GM21737 (cell line): ENCODE data around the gene TMEM132C.
"Not testable (repeated sequence)": the region's sequence is repeated elsewhere in the genome, so short reads cannot be mapped to it uniquely, and the experiment has no call there.

Experiments
- ATAC-seq: cut with Tn5 transposase; IDR thresholded peaks from one replicate; pipeline ENCODE4 v1.9.1; 2021; ENCODE audit warnings: mild to moderate bottlenecking, moderate library complexity; ENCODE audit not compliant: unreplicated experiment

TMEM132C gene

DNA sequence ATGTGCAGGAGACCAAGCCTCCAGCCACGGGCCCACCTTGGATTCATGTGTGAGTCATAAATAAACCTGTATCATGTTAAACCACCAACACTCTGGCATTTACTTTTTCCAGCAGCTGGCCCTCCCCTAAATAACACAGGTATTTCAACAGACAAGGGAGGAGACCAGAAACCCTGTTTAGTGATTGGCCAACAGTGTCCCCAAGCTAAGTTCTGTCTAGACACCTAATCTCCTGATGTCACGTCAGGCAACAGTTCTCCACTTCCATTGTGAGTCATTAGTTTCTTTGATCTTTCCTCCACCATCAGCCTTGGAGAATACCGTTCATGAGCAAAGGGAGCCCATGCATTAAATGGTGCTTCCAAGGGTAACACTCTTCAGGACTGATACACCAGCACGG is 196.9 kb downstream of the TMEM132C start:
- ATAC-seq: no peak

DNA sequence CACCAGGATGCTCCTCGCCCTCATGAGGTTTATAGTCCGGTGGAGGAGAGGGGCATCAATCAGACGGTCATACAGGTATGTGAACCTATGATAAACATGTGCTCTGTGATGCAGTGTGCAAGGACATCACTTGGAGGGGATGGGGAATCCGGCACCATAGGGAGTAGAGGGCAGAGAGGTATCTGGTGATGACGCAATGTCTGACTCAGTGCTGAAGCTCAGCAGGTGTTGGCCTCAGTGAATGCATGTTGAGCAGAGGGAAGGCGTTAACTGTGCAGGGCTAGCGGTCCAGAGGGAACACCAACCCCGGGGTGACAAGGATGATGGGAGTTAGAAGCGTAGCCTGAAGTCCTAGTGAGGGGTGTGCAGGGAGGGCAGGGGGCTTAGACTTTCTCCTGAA is 200.9 kb downstream of the TMEM132C start:
- ATAC-seq: no peak

DNA sequence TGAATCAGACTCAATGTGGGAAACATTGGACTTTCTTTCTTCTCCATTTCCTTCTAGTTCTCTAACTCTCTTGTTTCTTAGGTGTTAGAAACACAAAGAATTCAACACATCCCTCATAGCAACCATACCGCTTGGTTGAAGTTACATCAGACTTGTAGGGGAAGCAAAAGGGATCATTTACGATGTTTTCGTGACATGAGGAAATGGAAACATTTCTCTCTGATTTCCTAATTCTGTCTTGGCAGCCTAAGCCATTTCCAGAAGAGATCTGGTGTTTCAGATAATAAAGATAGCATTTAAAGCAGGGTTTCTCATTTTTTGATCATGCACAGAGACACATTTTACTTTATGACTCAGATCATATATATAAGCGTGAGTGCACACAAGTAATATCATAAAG is 202.0 kb downstream of the TMEM132C start:
- no peak for ATAC-seq

- no peak for ATAC-seq
These were observed 204.5 kb downstream of the TMEM132C start for GRCh38 chr12:128471491-128471890.

DNA sequence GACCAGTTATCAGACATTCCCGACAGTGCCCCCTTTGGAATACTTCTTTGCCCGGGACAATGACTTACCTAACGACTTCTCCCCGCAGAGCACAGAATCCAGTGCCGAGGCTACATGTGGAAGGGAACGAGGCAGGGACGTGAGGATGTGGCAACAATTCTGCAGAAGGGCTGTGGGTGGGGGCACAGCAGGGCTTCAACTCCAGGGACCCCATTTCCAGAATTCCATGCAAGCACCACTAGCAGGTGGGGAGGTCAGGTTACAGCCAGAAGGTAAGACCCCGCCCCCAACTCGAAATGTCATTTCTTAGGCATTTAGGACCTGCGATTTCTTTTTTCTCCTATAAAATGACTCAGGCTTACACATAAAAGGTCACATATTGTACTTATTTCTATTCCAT is 207.9 kb downstream of the TMEM132C start:
- ATAC-seq: no peak

- ATAC-seq: no peak
These were observed 209.3 kb downstream of the TMEM132C start for GRCh38 chr12:128476266-128476665.

DNA sequence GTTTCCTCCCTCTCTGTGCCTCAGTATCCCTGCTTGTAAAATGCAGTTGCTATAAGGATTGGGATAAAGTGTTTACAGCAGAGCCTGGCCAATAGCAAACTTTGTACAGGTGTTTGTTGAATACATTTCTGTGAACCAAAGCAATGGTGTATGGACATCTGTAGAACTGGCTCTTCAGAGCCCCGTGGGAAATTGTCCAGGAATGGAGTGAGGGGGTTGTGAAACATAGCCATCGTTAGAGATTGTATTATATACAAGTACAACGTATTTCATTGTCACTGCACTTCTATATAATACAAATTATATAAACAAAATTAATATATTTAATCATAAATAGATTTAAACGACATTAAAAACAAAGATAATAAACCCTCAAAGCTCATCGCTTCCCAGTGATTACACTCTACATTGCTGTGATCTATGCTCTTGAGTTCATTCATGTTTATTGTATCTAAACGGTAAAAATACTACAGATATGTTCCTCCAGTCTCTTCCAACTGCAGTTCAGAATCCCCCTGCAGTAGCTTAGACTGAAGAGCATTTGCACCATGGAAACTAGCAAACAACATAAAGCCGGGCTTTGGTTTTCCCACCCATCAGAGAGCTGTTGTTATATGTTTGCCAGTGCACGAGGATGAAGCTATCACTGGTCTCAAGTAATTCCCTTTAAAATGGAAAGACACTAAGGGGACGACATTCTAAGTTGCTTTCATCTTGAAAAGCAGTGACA is 216.7 kb downstream of the TMEM132C start:
- no peak for ATAC-seq

GRCh38 chr12:128497376-128497775 is 230.4 kb downstream of the TMEM132C start:
- not testable (repeated sequence) for ATAC-seq

- ATAC-seq: no peak
These were observed 240.5 kb downstream of the TMEM132C start for GRCh38 chr12:128507470-128507869.

DNA sequence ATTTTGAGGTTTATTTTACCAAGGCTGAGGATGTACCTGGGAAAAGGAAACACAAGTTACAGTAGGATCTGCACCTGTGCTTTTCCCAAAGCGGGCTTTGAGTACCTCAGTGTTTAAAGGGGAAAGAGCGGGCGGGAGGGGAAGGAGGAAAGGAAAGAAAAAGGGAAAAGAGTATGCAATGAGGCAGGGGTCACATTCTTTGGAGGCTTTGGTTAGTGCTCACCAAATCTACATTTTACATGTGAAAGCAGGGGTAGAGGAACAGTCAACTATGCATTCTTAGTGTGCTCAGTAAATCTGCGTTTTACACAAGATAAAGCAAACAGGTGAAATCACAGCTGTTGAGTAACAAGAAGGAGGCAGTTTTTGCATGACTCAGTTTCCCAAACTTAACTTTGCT is 242.2 kb downstream of the TMEM132C start:
- ATAC-seq: no peak

DNA sequence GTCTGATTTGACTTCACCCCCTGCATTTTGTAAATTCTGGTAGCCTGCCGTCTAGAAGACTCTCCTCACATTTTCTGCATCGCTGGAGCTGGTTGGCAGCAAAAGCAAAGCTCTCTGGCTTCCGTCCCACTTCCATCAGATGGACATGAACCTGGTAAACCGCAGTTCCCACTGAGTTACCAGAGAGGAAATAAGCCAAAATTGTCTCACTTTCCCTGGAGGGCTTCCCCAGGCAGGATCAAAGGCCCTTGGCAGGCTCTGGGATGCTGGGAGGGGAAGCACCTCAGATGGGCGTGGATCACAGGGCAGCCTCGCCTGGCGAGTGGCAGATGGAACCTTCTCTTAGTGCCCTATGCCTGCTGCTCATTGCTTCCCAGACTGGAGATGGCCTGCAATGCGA is 243.5 kb downstream of the TMEM132C start:
- no peak for ATAC-seq

GRCh38 chr12:128513331-128513730 is 246.4 kb downstream of the TMEM132C start:
- ATAC-seq: no peak

- no peak for ATAC-seq
These were observed 246.9 kb downstream of the TMEM132C start for GRCh38 chr12:128513831-128514230.

- no peak for ATAC-seq
These were observed 251.7 kb downstream of the TMEM132C start for GRCh38 chr12:128518644-128519043.

DNA sequence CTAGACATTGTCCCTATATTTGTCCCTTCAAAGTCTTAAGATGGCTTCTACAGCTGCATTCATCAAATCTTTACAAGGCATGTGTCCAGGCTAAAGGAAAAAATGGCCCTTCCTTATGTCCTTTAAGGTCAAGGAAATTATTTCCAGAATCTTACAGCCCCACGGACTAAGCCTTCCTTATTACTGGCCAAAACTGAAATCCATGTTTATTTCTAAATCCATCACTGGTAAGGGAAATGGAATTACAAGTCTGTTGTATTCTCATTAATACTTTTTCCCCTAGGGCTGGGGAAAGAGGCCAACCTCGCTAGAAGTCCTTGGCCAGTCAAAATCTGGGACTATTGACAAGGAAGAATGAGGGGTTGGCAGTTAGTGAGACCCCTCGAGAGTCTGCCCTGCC is 252.5 kb downstream of the TMEM132C start:
- ATAC-seq: no peak

- no peak for ATAC-seq
These were observed 255.0 kb downstream of the TMEM132C start for GRCh38 chr12:128521981-128522380.

DNA sequence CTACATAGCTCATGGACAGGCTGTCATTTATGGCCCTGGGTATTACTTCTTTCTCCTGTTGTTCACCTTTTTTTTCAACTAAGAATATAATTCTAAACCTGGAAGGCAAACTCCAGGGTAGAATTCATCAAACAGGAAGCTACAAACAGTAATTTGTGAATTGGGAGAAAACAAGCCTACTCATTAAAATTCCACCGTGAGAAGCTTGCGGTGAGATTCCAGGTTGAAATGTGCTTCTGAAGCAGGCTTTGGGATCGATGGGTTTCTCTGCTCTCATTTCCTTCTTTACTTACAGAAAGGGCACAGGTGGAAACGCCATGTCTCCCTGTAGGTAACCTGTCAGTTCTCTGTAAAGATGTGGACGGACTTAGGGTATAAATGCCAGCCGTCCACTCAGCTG is 257.5 kb downstream of the TMEM132C start:
- ATAC-seq: no peak

DNA sequence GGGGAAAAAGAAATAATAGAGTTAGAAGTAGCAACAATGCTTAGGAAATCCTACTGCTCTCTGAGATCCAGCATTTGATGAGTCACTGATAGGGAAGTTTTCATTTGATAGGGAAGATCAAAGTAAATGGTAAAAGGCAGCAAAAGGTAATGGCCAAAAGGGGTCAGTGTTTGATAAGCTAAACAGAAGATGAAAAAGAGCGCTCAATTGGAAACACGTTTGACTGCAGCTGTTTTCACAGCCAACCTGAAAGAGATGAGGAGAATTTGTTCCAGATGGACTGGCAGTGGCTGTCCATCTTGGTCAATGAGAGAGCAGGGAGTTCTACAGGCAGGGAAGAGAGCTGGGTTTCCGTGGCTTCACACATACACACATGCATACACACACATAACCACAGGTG is 264.2 kb downstream of the TMEM132C start:
- ATAC-seq: no peak

DNA sequence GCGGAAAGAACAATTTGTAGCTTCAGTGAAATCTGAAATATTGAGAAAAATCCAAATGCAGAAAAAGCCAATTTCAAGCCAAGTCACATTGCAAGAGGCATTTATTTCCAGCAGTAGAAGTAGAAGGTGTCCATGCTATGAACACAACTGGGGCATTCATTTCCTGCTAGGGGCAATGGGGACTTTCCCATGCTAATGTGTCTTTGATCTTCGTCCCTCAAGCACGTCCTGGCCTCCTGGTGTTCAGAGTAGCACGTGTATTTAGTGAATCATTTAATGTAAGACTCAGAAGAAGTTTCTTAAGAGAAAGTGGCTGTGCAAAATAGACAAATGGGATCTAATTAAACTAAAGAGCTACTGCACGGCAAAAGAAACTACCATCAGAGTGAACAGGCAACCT is 267.9 kb downstream of the TMEM132C start:
- ATAC-seq: peak; percentile 74

DNA sequence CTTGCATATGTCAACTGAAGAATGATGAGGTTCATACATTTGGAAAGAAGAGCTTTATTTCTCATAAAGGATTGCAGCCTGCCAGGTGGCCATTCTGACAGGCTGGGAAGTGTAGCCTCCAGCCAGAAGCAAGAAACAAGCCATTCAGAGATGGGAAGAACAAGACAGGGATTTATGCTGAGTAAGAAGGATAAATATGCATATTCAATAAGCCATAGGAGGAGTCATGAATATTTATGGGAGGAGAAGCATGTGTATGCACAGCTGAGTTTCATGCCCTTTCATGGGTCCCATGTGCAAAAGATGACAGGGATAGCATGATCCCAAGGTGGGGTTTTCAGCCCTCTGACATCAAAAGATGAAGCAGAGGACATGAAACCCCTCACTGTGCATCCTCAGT is 269.8 kb downstream of the TMEM132C start:
- ATAC-seq: no peak

- no peak for ATAC-seq
These were observed 270.7 kb downstream of the TMEM132C start for GRCh38 chr12:128537668-128538067.

DNA sequence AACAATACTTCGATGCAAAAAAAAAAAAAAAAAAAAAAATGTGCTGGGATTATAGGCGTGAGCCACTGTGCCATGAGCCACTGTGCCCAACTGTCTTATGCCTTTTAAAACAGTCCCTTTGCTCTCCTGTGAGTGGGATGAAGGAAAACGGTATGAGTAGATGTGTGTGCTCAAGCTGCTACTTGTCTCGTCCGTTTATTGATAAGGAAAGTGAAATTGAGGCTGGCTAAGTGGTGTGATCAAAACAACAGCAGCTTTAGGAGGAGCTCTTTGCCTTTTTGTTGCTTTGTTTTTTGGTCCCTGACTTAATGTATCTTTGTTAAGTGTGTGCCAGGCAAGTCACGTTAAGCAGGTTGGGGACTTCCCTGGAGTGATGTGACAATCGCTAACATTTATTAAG is 275.9 kb downstream of the TMEM132C start:
- no peak for ATAC-seq

GRCh38 chr12:128543460-128543859 is 276.5 kb downstream of the TMEM132C start:
- ATAC-seq: no peak
